Right atrium auricular region (tissue), 2 donors: ENCODE measurements around the gene PXDC1. TPM values are rescaled to one million over a fixed set of nuclear protein-coding genes. Genes with fewer than 3 reads are reported as not detected.

Experiments
- DNase-seq: peaks from one replicate; pipeline ENCODE4 v3.0.0-alpha.2; 2019; ENCODE audit warnings: low spot score
- H3K27ac ChIP-seq, 2 donors: fragments of 200-600 bp; sonication (generic); 1 replicate in 1 of 2; 2 replicates in 1 of 2; pipeline ENCODE4 v1.5.1; 2016 to 2019
- H3K27me3 ChIP-seq, 2 donors: fragments of 200-600 bp; sonication (generic); one replicate each; pipeline versions ENCODE4 v1.5.1 to v1.6.0; 2017 to 2019
- H3K36me3 ChIP-seq: fragments of 200-600 bp; sonication (generic); one replicate; pipeline ENCODE4 v1.5.1; 2016
- H3K4me1 ChIP-seq, 2 donors: fragments of 200-600 bp; sonication (generic); one replicate each; pipeline versions ENCODE4 v1.5.1 to v1.6.0; 2017 to 2019
- H3K4me3 ChIP-seq, 2 donors: fragments of 200-600 bp; sonication (generic); 1 replicate in 1 of 2; 2 replicates in 1 of 2; pipeline ENCODE4 v1.5.1; 2017 to 2019; ENCODE audit warnings: mild to moderate bottlenecking in 1 of 2, moderate library complexity in 1 of 2
- H3K9me3 ChIP-seq, 2 donors: fragments of 200-600 bp; sonication (generic); one replicate each; pipeline ENCODE4 v1.5.1; 2019
- CTCF ChIP-seq, 2 donors: fragments of 200-600 bp; sonication (generic); IDR thresholded peaks; one replicate each; pipeline ENCODE4 v1.5.1; 2019; ENCODE audit warnings: antibody characterized with exemption in 2 of 2
- total RNA-seq, 2 donors: library from RNA; depleted of rRNA; stranded (reverse); fragments of >200 nt; gene quantifications; one replicate each; pipeline ENCODE4 v1.1.0, GENCODE V29; 2016

Gene PXDC1
- total RNA-seq, 2 donors from 2014 or later: 43.5 to 77.2 TPM

- H3K36me3 ChIP-seq: peaks cover 62% of the 10 kb centered on the region
- no peak overlapping the region for H3K4me3 ChIP-seq
Observed at GRCh38 chr6:3725145-3726047, 26.1 kb downstream of the PXDC1 start.

GRCh38 chr6:3724451-3725144, 26.9 kb downstream of the PXDC1 start:
- no peaks in the 10 kb centered on the region for H3K9me3 ChIP-seq
- TF ChIP-seq CTCF (IDR thresholded peaks at IDR 0.05): no peak
- H3K36me3 ChIP-seq: peaks cover 59% of the 10 kb centered on the region
- H3K4me3 ChIP-seq: no peak overlapping the region
- no peak for DNase-seq
- H3K27ac ChIP-seq: peak overlapping the region in 1 of 2 donors; percentile 26
- H3K4me1 ChIP-seq: peaks cover 0 to 41% of the 10 kb centered on the region in 2 donors
- H3K27me3 ChIP-seq: no peaks in the 10 kb centered on the region

More at GRCh38 chr6:3725145-3726047, 26.1 kb downstream of the PXDC1 start:
- H3K4me1 ChIP-seq: peaks cover 0 to 41% of the 10 kb centered on the region in 2 donors
- TF ChIP-seq CTCF (IDR thresholded peaks at IDR 0.05): no peak
- DNase-seq: no peak
- peak overlapping the region in 1 of 2 donors; percentile 26 for H3K27ac ChIP-seq
- H3K9me3 ChIP-seq: no peaks in the 10 kb centered on the region
- no peaks in the 10 kb centered on the region for H3K27me3 ChIP-seq

- no peak for TF ChIP-seq CTCF (IDR thresholded peaks at IDR 0.05)
- H3K27ac ChIP-seq: peak overlapping the region in 1 of 2 donors; percentile 33
- H3K27me3 ChIP-seq: no peaks in the 10 kb centered on the region
- peaks cover 0 to 41% of the 10 kb centered on the region in 2 donors for H3K4me1 ChIP-seq
- DNase-seq: no peak
- H3K4me3 ChIP-seq: no peak overlapping the region
- no peaks in the 10 kb centered on the region for H3K9me3 ChIP-seq
- H3K36me3 ChIP-seq: peaks cover 59% of the 10 kb centered on the region
Observed at GRCh38 chr6:3723966-3724365, 27.5 kb downstream of the PXDC1 start.

- TF ChIP-seq CTCF (IDR thresholded peaks at IDR 0.05): no peak
- no peaks in the 10 kb centered on the region for H3K9me3 ChIP-seq
- H3K36me3 ChIP-seq: peaks cover 57% of the 10 kb centered on the region
- H3K4me1 ChIP-seq: peaks cover 0 to 41% of the 10 kb centered on the region in 2 donors
- H3K27ac ChIP-seq: peak overlapping the region in 1 of 2 donors; percentile 15
- H3K27me3 ChIP-seq: no peaks in the 10 kb centered on the region
- no peak overlapping the region for H3K4me3 ChIP-seq
- no peak for DNase-seq
Observed at GRCh38 chr6:3723251-3723650, 28.3 kb downstream of the PXDC1 start.

- no peaks in the 10 kb centered on the region for H3K27me3 ChIP-seq
- peaks cover 52% of the 10 kb centered on the region for H3K36me3 ChIP-seq
- H3K4me3 ChIP-seq: no peak overlapping the region
- H3K4me1 ChIP-seq: peaks cover 0 to 41% of the 10 kb centered on the region in 2 donors
- TF ChIP-seq CTCF (IDR thresholded peaks at IDR 0.05): no peak
- H3K27ac ChIP-seq: peak overlapping the region in 1 of 2 donors; percentile 15
- H3K9me3 ChIP-seq: no peaks in the 10 kb centered on the region
- no peak for DNase-seq
Observed at GRCh38 chr6:3722785-3723184, 28.7 kb downstream of the PXDC1 start.
